Cerebellar nuclear complex (tissue), 1 donor: Measurements from ENCODE around the gene N4BP3.
A peak's percentile ranks its signal among the peaks of the same experiment; 100 is the strongest.

ENCODE experiments used
- DNase-seq, 2 experiments: peaks; one replicate each; lab custom pipeline; 2025; lab: John Stamatoyannopoulos, UW

The N4BP3 gene

GRCh38 chr5:178103612-178104011, 9.7 kb upstream of the N4BP3 start:
- no peak for DNase-seq

- DNase-seq = no peak
These were observed 8.8 kb upstream of the N4BP3 start for GRCh38 chr5:178104492-178104891.

GRCh38 chr5:178106086-178106485, 7.2 kb upstream of the N4BP3 start:
- no peak for DNase-seq

GRCh38 chr5:178106556-178107239, 6.6 kb upstream of the N4BP3 start:
- DNase-seq = no peak

- no peak for DNase-seq
These were observed 5.5 kb upstream of the N4BP3 start for GRCh38 chr5:178107756-178108310.

- no peak for DNase-seq
These were observed 4.9 kb upstream of the N4BP3 start for GRCh38 chr5:178108446-178108845.

- DNase-seq = no peak
These were observed 4.4 kb upstream of the N4BP3 start for GRCh38 chr5:178108966-178109365.

GRCh38 chr5:178110511-178110910, 2.8 kb upstream of the N4BP3 start:
- no peak for DNase-seq

GRCh38 chr5:178111925-178112324, 1.4 kb upstream of the N4BP3 start:
- DNase-seq = no peak

- no peak for DNase-seq
These were observed 787 bp upstream of the N4BP3 start for GRCh38 chr5:178112545-178112944.

- no peak for DNase-seq
These were observed 551 bp downstream of the N4BP3 start for GRCh38 chr5:178113841-178114324.

- DNase-seq = no peak
These were observed 1.2 kb downstream of the N4BP3 start for GRCh38 chr5:178114325-178115135.

- DNase-seq = no peak
These were observed 1.9 kb downstream of the N4BP3 start for GRCh38 chr5:178115136-178115813.

- DNase-seq = no peak
These were observed 2.4 kb downstream of the N4BP3 start for GRCh38 chr5:178115814-178116142.

GRCh38 chr5:178116143-178116885, 3.0 kb downstream of the N4BP3 start:
- DNase-seq = no peak

GRCh38 chr5:178117923-178118701, 4.8 kb downstream of the N4BP3 start:
- no peak for DNase-seq

GRCh38 chr5:178119915-178120606, 6.7 kb downstream of the N4BP3 start:
- DNase-seq = no peak

- DNase-seq = peak in 1 of 2 experiments; percentile 70
These were observed 7.5 kb downstream of the N4BP3 start for GRCh38 chr5:178120607-178121357.

- no peak for DNase-seq
These were observed 8.3 kb downstream of the N4BP3 start for GRCh38 chr5:178121391-178122276.
